GM21447 (cell line): ENCODE data around the gene METTL6.
"Not testable (repeated sequence)": the region's sequence is repeated elsewhere in the genome, so short reads cannot be mapped to it uniquely, and the experiment has no call there.

Experiments
- ATAC-seq: cut with Tn5 transposase; IDR thresholded peaks from one replicate; pipeline ENCODE4 v1.9.1; 2021; ENCODE audit not compliant: unreplicated experiment

The METTL6 gene

DNA sequence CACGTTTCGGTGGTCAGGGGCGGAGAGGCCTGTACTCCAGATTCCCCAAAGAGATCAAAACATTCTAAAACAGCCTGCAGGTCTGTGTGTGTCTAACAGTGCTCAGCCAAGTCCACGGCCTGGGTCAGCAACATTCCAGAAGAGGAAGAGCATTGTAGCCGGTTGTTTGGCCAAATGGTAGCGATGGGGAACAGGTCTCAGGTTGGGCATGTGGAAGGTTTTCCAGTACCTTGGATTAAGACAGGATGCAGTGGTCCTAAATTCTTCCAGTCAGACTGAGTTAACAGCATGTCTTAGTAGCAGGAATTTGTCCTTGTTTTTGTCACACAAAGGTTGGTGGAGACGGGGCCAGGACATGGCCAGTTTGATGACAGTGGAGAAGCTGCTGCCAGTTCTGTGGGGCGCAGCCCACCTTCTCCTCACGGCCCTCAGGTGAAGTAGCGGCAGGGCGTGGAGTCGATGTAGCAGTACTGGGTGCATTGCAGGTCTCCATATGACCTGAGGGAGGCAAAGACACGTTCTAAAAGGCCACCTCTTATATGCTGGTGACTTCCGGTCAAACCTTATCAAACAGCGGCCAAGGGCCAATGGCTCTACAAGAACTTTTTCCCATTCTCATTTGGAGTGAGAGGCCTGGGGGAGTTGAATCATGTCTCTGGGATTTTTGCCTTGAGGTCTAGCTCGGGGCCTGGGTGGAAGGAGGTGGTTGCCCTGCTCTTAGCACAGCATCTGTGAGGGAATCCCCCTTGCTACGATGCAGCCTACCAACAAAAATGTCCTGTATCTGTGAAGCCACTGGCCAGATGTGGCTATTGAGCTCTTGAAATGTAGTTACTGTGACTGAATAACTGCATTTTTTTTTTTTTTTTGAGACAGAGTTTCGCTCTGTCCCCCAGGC is 24.1 kb upstream of the METTL6 start:
- no peak for ATAC-seq

DNA sequence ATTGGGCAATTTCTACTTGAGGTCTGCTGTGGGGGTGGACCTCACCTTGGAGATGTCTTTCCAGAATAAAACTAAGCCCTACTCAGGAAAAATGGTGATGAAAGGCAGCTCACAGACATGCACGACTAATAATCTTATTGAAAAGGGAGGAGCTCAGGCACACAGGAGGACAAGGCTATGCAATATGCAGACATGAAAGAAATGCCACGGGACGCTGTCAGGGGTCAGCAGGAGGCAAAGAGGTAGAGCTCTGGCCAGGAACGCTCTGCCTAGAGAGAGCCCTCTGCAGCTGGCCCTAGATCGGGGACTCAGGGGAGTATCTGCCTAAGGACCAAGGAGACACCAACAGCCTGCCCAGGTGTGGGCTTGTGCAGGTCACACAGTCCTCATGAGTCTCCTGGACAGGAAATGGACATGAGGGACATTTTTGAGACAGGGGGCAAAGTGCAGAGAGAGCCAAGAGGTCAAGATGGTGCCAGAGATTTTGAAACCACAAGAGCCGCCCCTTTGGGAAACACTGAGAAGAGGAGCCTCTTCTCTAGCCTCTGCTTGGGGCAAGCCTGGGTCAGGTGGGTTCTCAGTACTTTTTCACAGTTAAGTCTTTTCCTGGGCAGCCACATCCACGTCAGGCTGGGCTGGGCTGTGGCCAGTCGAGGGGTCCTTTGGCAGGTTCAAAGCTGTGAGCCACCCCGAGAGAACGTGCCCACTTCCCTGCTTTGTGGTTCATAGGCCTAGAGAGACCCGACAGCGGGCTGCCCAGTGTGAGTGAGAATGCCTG is 23.3 kb upstream of the METTL6 start:
- ATAC-seq: no peak

DNA sequence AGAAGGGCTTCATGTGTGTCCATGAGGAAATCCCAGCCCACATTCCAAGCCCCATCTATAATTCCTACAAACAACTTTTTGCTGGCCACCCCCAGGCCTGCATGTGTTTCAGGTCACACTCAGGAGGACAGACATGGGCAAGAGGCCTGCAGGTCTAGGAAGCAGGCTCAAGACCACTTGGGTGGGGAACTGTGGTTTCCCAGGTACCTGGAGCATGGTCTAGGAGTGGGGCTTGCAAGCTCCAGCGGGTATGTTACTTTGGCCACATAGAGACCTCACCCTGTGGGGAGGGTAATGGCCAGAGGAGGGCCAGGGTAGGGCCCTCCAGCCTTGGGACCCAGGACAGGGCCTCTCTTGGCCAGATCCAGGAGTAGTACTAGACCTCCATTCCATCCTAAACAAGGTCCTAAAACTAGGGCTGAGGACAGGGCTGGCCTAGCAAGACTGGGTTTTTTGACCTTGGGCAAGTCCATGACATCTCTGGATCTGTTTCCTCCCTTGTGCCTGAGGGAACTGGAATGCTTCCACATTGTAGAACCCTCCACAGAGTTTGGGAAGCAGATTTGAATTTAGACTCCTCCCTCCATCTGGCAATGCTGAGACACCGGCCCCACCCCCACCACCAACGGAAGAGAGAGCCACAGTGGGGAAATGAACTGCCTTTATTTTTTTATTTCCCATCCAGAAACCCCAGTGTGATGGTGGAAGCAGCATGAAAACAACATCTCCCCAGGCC is 22.3 kb upstream of the METTL6 start:
- no peak for ATAC-seq

DNA sequence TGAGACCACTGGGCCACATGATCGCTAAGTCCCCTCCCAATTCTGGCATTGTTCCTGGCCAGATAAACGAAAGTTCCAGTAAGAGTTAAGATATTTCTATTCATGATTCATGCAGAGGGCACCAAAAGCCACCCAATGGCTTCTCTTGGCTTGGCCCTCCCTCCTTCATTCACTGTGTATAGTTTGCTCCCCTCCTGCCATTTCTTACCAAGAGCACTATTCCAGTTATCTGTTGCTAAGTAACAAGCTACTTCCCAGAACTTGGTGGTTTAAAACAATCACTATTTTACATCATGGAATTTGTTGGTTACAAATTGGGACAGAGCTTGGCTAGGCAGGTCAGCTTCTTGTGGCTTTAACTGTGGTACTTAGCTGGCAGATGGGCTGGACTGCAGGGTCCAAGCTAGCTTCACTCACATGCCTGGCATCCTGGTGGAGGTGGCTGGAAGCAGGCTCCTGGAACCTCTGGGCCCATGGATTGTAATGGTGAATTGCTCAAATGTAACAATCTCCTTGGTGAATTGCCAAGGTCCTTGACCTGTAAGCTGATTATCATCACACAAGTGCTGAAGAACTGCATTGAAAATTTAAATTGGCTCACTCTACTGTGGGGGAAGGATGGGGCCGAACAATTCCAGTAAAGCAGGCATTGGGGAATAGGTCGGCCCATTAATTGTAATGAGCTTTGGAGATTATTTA is 16.6 kb upstream of the METTL6 start:
- ATAC-seq: no peak

DNA sequence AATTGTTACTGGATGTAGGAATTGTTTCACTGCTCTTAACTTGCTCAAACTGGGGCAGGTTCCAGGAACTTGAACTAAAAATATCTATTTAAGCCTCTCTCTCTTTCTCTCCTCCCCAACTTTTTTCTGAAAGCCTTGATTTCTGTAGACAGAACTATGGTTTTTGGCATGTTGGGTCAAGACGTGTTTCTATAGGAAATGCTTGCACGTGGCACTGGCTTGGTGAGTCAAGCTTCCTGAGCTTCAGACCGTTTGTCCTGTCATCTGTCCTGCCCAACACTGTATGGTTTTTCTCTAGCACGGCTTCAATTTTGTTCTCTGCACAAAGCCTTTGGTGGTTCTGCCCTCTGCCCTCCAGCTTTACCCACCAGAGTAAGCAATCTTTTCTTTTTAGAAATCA is 13.5 kb upstream of the METTL6 start:
- ATAC-seq: no peak

DNA sequence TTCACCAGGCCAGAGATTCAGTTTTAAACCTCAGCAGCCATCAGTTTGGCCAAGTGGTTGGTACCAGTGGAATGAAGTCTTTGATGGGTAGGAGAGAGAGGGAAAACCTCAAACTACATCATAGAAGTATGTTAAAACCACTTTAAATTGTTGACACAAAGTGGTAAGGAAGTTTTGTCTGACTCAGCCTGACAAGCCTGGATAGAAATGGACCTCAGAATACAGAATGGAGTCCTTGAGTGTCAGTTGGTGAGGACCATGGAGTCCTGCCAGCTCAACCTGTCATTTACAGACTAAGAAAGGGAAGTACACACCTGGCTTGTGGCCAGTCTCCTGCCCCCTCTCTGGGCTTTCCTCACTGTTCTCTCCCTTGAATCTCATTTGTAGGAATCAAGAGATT is 12.1 kb upstream of the METTL6 start:
- ATAC-seq: no peak

DNA sequence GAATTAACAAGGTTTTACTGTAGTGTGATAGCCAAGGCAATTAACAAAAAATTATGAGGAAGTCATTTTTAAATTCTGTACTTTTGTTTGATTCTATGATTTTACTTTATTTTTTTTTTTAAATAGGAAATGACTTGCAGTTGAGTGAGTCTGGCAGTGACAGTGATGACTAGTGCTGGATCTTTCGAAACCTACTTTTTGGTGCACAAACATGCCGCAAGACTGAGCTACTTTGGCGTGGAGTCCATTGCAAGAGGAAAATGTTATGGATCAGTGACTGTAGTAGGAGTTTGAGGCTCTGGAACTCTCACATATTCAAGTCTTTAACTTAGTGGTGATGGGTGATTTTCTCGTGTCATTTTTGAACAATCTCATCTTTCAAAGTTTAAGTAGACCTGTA is 11.6 kb upstream of the METTL6 start:
- ATAC-seq: no peak

DNA sequence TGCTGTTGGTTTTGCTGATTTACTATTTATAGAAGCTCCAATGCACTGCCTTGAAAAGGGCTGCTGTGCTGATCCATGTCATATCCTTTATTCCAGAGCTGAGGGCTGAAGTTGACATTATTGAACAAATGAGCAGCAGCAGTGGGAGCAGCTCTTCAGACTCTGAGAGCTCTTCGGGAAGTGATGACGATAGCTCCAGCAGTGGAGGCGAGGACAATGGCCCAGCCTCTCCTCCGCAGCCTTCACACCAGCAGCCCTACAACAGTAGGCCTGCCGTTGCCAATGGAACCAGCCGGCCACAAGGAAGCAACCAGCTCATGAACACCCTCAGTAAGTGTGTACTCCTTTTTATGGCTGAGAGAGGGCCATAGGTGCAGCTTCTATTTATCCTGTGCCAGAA is 8.9 kb upstream of the METTL6 start:
- no peak for ATAC-seq

DNA sequence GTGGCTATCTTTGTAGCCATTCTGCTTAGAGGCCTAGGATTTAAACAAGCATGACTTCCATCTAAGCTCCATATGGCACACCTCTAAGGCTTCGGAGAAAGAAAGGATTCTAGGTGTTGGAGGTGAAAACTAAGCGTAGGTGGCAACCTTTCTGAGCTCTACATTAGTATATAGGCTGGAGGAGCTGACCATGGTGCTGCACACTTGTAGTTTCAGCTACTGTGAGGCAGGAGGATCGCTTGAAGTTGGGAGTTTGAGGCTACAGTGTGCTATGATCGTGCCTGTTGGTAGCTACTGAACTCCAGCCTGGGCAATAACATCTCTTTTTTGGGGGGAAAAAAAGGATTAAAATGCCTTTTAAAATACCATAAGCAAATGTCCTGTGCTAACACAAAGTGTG is 7.4 kb upstream of the METTL6 start:
- no peak for ATAC-seq

DNA sequence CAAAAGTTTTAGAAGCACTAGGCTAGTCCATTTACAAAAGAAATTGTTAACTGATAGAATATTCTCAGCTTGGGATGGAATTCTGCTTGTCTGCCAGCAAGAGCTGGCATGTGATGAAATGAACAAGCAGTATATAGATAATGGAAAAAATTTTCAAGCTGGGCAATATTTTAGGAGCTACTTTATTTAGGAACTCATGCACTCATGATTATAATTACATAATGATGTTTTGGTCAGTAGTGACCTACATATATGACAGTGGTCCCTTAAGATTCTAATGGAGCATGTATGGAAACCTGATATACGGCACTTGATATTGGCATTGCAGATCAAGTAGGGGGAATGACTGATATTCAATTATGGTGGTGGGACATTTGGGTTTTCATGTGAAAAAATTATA is 6.2 kb upstream of the METTL6 start:
- ATAC-seq: no peak

DNA sequence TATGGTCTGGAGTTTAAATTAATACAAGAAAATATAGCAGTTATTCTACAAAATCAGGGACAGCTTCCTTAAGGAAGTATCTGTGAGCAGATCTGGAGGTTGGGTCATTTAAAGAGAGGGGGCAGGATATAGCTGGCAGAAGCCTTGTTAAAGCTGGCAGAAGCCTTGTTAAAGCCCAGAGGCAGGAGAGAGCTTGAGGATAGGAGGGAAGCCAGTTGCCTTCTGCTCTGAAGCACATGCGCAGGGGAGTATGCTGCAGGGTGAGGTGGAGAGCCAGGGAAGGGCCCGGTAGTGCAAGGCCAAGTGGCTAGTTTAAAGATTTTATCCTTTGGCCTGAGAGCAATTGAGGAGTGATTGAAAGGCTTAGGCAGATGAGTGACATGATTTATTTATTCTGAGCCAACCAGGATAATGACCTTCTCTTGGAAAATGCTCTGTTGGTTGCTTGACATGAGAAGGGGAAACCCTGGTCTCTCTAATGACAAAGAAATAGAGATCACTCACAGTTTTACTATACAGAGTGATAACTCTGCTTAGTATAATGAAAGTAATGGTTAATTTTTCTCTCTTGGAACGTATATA is 4.0 kb upstream of the METTL6 start:
- ATAC-seq: no peak

DNA sequence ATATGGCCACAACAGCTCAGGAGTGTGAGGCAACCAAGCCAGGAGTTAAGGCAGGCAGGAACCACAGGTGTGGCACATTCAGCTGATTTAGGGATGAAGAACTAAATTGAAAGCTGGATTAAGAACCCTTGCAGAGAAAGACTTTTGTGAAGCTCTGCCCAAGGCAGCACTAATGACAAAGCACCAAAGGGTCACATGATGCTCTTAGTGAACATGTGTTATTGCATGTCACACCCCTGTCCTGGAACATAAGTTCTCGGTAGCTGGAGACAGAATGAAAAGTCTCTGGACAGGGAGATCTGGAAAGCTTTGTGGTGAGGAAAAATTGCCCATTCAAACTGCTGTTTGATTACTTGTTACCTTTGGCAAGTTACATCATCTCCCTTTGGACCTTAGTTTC is 3.3 kb upstream of the METTL6 start:
- ATAC-seq: no peak

DNA sequence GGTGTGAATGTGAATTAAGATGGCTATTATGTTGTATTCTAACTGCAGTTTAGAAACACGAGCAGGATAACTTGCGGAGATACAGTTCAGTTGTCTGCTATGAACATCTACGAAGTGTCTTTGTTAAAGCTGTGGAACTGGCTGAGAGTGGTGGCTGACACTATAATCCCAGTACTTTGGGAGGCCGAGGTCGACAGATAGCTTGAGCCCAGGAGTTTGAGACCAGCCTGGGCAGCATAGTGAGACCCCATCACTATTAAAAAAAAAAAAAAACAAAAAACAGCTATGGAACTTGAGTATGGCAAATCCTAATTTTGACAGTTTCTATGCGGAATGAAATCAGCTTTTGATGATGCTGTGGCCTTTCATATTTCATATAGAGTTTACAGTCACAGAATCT is 1.7 kb upstream of the METTL6 start:
- no peak for ATAC-seq

DNA sequence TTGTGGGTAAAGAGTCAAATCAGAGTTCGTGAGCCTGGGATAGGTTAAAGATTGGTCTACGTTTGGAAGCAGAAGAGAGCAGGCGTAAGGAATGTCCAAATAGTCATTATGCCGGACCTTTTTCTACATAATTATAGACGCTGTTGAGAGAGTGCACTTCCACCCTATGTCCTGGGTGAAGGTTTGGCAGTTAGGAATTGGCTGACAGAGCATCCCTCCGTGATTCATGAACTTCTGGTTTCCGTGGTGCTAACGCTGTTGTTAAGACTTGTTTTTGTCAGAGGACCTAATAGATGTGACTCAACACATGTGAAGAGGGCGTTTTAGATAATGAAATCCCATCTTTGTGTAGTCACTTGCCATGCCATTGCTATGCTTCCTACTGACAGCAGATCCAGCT is 1.2 kb upstream of the METTL6 start:
- no peak for ATAC-seq

DNA sequence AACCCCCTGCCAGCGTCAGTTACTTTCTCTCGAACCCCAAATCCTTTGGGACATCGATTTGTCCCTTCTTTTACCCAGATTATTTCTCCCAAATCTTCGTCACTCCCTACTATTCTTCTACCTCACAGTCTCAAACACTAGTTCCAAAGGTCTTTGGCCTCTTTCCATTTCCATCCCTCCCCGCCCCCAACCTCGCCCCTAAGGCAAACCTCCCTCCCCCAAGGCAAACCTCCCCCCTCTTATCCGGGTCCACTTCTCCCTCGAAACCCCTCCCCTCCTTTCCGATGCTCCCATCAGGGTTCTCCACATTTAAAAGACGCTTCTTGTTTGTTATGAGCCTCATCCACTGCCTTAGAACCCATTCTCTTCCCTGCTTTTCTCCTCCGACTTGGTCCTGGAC is 637 bp upstream of the METTL6 start:
- ATAC-seq: no peak

DNA sequence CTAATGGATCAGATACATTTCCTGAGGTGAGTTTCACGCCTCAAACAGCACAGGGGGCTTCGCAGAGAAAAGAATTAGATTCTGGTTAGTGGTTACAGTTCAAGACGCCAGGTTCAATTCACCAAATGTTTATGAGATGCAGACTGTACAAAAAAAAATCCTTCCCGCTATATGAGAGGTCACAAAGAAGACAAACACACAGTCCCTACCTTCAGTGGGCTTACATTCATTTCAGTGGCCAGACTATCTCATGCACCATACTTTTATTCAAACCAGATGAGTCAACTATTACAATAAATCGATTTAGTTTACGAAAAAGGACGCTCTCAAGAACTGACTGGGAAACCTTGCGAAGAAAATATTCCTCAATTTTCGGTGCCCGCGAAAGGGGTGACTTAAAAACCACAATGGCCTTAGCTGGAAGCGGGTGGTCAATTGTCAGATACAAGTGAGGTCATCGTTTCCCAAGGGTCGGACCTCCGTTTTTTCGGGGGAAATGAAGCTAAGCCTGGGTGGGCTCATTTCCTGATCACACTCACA is 695 bp downstream of the METTL6 start:
- no peak for ATAC-seq

DNA sequence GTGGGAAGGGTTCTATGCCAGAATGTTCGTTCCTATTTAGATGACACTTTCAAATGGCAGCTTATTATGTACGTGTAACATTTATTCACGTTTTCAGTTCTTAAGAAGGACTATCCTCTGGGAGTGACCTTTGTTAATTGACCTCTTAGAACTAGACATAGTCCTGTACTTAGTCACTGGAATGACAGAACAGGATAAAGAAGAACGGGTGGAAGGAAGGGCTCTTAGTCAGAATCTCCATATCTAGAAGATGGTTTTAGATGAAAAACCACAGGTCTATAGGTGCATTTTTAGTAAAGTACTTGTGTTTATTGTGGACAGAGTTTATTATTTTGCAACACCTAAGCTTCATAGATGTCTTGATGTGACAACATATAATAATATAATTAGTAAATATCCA is 6.5 kb downstream of the METTL6 start:
- no peak for ATAC-seq

DNA sequence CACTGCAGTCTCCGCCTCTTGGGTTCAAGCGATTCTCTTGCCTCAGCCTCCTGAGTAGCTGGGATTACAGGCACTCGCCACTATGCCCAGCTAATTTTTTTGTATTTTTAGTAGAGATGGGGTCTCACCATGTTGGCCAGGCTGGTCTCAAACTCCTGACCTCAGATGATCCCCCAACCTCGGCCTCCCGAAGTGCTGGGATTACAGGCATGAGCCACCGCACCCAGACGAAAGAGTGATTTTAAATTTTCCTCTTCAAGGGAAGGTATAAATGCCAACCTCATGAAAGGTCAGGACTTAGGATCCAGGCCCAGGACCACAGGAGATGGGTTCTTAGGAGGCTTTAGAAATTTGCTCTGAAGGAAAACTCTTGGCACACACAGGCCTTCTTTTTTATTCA is 16.4 kb downstream of the METTL6 start:
- ATAC-seq: not testable (repeated sequence)

DNA sequence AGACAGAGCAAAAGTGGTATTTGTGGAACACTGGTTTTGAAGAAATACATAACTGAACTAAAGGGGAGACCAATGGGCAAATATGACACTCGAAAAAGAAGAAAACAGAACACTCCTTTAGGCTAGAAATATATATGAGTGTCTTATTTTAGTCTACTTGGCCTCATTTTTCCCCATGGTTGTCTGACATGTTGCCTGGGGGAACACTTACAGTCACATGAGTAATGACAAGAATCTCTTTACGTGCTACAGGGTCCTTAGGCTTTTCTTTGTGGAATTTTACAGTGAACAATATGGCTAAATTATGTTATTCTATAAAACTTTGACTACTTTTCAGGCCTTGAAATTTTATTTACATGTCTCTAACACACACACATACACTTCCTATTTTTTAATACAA is 17.6 kb downstream of the METTL6 start:
- no peak for ATAC-seq

DNA sequence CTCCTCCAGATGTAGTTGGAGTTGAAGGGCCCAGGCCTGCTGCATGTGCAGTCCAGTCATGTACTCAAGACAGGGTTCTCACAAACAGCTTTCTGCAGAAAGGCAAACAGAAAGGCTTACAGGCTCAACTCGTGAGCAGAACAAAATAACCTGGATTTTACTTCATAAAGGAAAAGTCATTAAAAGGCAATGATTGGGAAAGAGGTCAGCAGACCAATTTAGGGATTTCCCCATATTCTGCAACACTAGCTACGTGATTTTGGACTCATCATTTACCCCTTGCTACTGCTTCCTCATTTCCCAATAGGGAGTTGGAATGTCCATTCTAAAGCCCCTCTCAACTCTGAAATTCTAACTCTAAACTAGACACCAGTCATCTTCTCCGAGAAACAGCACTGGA is 18.1 kb downstream of the METTL6 start:
- ATAC-seq: no peak
